ENCODE measurements around the gene ARSG.
"Not testable (repeated sequence)": the region's sequence is repeated elsewhere in the genome, so short reads cannot be mapped to it uniquely, and the experiment has no call there.

Gene ARSG

DNA sequence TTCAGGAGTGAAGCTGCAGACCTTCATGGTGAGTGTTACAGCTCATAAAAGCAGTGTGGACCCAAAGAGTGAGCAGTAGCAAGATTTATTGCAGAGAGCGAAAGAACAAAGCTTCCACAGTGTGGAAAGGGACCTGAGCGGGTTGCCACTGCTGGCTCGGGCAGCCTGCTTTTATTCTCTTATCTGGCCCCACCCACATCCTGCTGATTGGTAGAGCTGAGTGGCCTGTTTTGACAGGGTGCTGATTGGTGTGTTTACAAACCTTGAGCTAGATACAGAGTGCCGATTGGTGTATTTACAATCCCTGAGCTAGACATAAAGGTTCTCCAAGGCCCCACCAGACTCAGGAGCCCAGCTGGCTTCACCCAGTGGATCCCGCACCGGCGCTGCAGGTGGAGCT is 17.2 kb downstream of the ARSG start:
- H3K4me1 ChIP-seq (ENCODE audit: control insufficient read depth in 1 of 2, insufficient read depth in 2 of 2, low read length in 2 of 2); H3K27ac ChIP-seq (ENCODE audit: low read length); H3K4me3 ChIP-seq (ENCODE audit: low read depth in 1 of 2, low read length in 2 of 2); H3K36me3 ChIP-seq (ENCODE audit: control insufficient read depth in 1 of 2, insufficient read depth in 2 of 2, low read length in 2 of 2); H3K27me3 ChIP-seq (ENCODE audit: low read depth, low read length); H3K9me3 ChIP-seq (ENCODE audit: control insufficient read depth in 1 of 2, low read length in 2 of 2): not testable (repeated sequence)

DNA sequence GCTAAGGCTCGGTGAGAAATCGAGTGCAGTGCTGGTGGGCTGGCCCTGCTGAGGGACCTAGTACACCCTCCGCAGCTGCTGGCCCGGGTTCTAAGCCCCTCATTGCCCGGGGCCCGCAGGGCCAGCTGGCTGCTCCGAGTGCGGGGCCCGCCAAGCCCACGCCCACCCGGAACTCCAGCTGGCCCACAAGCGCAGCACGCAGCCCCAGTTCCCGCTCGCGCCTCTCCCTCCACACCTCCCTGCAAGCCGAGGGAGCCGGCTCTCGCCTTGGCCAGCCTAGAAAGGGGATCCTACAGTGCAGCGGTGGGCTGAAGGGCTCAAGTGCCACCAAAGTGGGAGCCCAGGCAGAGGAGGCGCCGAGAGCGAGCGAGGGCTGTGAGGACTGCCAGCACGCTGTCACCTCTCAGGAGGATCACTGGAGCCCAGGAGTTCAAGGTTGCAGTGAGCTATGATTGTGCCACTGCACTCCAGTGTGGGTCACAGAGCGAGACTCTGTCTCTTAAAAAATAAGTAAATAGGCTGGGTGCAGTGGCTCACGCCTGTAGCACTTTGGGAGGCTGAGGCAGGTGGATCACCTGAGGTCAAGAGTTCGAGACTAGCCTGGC is 17.9 kb downstream of the ARSG start:
- not testable (repeated sequence) for H3K9me3 ChIP-seq (ENCODE audit: control insufficient read depth in 1 of 2, low read length in 2 of 2); H3K36me3 ChIP-seq (ENCODE audit: control insufficient read depth in 1 of 2, insufficient read depth in 2 of 2, low read length in 2 of 2); H3K27ac ChIP-seq (ENCODE audit: low read length); H3K4me1 ChIP-seq (ENCODE audit: control insufficient read depth in 1 of 2, insufficient read depth in 2 of 2, low read length in 2 of 2); H3K4me3 ChIP-seq (ENCODE audit: low read depth in 1 of 2, low read length in 2 of 2); H3K27me3 ChIP-seq (ENCODE audit: low read depth, low read length)

DNA sequence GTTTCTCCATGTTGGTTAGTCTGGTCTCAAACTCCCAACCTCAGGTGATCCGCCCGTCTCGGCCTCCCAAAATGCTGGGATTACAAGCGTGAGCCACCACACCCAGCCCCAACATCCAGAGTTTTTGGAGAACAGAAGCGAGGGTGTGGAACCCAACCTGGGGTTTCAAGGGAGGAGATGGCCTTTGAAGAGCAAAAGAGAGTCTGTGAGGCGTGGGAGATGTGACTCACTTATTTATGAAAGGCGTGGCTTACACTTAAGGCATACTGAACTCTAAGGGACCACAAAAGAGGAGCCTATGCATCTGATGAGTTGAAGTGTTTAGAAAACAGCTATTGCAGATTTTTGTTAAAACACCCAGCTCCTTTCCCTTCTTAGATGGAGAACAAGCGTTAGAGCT is 18.9 kb downstream of the ARSG start:
- Histone ChIP-seq H3K9me3 (ENCODE audit: control insufficient read depth in 1 of 2, low read length in 2 of 2) (no peaks in the 10 kb centered on the region), H3K4me1 (ENCODE audit: control insufficient read depth in 1 of 2, insufficient read depth in 2 of 2, low read length in 2 of 2) (no peaks in the 10 kb centered on the region), H3K36me3 (ENCODE audit: control insufficient read depth in 1 of 2, insufficient read depth in 2 of 2, low read length in 2 of 2) (no peaks in the 10 kb centered on the region), H3K4me3 (ENCODE audit: low read depth in 1 of 2, low read length in 2 of 2) (no peak overlapping the region), H3K27ac (ENCODE audit: low read length) (no peak overlapping the region), H3K27me3 (ENCODE audit: low read depth, low read length) (no peaks in the 10 kb centered on the region)

DNA sequence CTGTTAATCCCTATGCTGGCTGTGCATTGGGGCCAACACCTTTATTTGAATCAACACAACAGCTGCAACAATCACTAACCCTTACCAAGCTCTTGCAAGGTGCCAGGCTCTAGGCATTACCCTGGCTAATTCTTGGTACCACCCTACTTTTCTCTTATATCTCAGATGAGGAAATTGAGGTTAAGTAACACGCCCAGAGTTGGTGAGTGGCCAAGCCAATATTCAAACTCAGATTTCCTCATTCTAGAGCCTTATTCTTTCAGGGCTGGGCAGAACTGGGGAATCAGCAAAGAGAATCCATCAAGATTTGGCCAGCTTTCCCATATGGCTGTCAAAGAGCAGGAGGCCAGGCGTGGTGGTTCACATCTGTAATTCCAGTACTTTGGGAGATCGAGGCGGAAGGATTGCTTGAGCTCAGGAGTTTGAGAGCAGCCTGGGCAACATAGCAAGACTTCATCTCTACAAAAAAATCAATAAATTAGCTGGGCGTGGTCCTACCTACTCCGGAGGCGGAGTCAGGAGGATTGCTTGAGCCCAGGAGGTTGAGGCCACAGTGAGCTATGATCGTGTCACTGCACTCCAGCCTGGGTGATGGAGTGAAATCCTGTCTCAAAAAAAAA is 23.7 kb downstream of the ARSG start:
- H3K27ac ChIP-seq (ENCODE audit: low read length): no peak overlapping the region

DNA sequence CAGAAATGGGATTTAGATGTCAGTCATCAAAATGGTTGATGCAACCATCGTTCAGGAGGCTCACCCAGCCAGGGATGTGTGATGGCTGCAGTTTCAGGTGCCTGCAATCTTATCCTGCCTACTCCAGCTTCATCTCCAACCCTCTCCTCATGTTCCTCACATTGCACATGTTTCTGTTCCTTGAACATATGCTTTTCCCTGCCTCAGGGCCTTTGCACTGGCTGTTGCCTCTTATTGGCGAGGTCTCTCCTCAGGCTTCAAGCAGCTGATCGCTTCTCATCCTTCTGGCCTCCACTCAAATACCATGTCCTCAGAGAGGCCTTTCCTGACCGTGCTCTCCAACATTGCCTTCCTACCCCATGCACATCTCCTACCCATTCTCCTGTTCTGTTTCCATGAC is 24.6 kb downstream of the ARSG start:
- H3K27me3 ChIP-seq (ENCODE audit: low read depth, low read length): no peaks in the 10 kb centered on the region
- no peaks in the 10 kb centered on the region for H3K9me3 ChIP-seq (ENCODE audit: control insufficient read depth in 1 of 2, low read length in 2 of 2)
- H3K4me3 ChIP-seq (ENCODE audit: low read depth in 1 of 2, low read length in 2 of 2): no peak overlapping the region
- H3K36me3 ChIP-seq (ENCODE audit: control insufficient read depth in 1 of 2, insufficient read depth in 2 of 2, low read length in 2 of 2): no peaks in the 10 kb centered on the region
- H3K4me1 ChIP-seq (ENCODE audit: control insufficient read depth in 1 of 2, insufficient read depth in 2 of 2, low read length in 2 of 2): no peaks in the 10 kb centered on the region
- H3K27ac ChIP-seq (ENCODE audit: low read length): no peak overlapping the region

More for the DNA sequence above, 23.7 kb downstream of the ARSG start:
- Histone ChIP-seq H3K27me3 (ENCODE audit: low read depth, low read length) (no peaks in the 10 kb centered on the region), H3K4me3 (ENCODE audit: low read depth in 1 of 2, low read length in 2 of 2) (no peak overlapping the region), H3K36me3 (ENCODE audit: control insufficient read depth in 1 of 2, insufficient read depth in 2 of 2, low read length in 2 of 2) (no peaks in the 10 kb centered on the region), H3K9me3 (ENCODE audit: control insufficient read depth in 1 of 2, low read length in 2 of 2) (no peaks in the 10 kb centered on the region), H3K4me1 (ENCODE audit: control insufficient read depth in 1 of 2, insufficient read depth in 2 of 2, low read length in 2 of 2) (no peaks in the 10 kb centered on the region)

DNA sequence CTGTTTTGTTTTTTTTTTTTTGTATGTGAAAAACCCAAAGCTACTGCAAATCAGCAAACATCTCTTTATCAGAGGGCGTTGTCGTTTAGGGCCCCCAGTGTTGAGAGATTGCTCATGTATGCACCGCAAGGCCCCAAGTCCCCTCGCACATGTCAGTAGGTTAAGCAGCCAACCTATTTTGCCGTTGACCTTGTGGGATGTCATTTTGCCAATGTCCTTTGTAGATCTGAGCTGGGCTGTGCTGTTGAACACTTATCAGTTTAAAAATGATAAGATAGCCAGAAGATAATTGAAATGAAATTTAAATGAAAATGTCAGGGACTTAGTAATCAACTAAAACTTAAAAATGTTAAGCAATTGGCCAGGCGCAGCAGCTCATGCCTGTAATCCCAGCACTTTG is 26.2 kb downstream of the ARSG start:
- Histone ChIP-seq H3K9me3 (ENCODE audit: control insufficient read depth in 1 of 2, low read length in 2 of 2) (no peaks in the 10 kb centered on the region), H3K4me3 (ENCODE audit: low read depth in 1 of 2, low read length in 2 of 2) (no peak overlapping the region), H3K36me3 (ENCODE audit: control insufficient read depth in 1 of 2, insufficient read depth in 2 of 2, low read length in 2 of 2) (no peaks in the 10 kb centered on the region), H3K27ac (ENCODE audit: low read length) (no peak overlapping the region), H3K27me3 (ENCODE audit: low read depth, low read length) (no peaks in the 10 kb centered on the region), H3K4me1 (ENCODE audit: control insufficient read depth in 1 of 2, insufficient read depth in 2 of 2, low read length in 2 of 2) (no peaks in the 10 kb centered on the region)

DNA sequence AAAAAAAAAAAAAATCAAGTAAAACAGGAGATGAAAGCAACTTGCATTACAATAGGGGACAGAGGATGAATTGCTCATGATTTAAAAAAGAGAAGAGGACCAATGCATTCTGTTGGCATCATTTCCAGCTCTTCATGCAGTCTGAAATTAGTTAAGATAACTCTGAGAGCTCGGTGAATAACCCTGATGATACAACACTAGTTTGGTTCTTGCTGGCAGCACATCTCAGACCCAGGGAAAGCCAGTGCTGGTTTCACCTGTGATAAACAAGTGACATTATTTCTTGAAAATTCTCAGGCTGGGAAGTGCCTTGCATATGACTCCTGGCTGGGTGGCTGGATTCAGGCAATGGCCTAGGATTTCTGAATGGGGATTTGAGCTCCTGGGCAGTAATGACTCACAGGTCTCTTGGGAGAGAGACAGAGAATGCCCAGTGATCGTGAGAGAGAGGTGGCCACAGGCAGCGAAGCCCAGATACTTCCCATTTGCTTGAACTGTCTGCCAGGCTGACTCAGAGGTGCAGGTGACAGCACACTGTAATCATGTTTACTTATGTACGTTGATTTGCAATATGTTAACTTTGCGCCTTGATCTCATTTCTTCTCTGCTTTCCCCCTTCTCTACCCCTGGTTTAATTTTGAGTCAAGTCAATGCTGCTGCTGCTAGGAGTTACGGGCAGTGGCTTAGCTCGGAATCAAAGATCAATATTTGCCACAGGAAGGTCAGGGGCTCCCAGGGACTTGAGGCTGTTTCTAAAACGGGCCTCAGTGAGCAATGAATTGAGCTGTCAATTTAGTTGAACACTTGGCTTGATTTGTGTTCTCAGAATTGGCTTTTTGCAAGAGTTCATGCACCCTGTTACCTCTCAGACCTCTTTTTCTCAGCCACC is 27.1 kb downstream of the ARSG start:
- H3K27me3 ChIP-seq (ENCODE audit: low read depth, low read length): no peaks in the 10 kb centered on the region
- no peak overlapping the region for H3K27ac ChIP-seq (ENCODE audit: low read length)
- no peak overlapping the region for H3K4me3 ChIP-seq (ENCODE audit: low read depth in 1 of 2, low read length in 2 of 2)
- no peaks in the 10 kb centered on the region for H3K36me3 ChIP-seq (ENCODE audit: control insufficient read depth in 1 of 2, insufficient read depth in 2 of 2, low read length in 2 of 2)
- H3K4me1 ChIP-seq (ENCODE audit: control insufficient read depth in 1 of 2, insufficient read depth in 2 of 2, low read length in 2 of 2): no peaks in the 10 kb centered on the region
- H3K9me3 ChIP-seq (ENCODE audit: control insufficient read depth in 1 of 2, low read length in 2 of 2): no peaks in the 10 kb centered on the region

DNA sequence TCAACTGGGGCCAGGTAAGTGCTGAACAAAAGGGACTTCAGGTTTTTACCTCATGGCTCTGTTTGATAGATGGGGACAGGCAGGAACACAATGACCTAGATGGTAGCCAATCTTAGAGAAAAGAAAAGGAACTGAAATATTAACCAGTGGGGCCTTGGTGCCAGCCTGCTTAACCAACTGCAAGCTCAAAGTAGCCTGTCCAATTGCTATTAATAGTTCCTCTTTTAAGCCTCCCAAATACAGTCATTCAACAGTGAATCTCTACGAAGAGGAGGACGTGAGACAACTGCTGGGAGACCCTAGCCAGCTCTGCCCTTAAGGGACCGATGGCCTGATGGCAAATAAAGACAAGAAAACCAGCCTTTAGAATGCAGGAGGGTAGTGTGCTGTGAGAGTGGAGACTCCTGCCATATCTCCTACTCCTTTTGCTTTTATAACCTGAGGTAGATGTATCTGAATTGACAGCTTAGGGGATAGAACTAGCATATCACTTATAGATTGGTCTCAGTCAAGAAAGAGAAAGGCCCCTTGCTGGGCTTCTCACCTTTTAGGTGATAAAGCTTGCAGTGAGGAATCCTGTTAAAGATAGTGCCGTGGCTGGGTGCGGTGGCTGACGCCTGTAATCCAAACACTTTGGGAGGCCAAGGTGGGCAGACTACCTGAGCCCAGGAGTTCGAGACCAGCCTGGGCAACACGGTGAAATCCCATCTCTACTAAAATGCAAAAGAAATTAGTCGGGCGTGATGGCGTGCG is 28.3 kb downstream of the ARSG start:
- Histone ChIP-seq H3K27me3 (ENCODE audit: low read depth, low read length) (no peaks in the 10 kb centered on the region), H3K27ac (ENCODE audit: low read length) (no peak overlapping the region), H3K36me3 (ENCODE audit: control insufficient read depth in 1 of 2, insufficient read depth in 2 of 2, low read length in 2 of 2) (no peaks in the 10 kb centered on the region), H3K4me1 (ENCODE audit: control insufficient read depth in 1 of 2, insufficient read depth in 2 of 2, low read length in 2 of 2) (no peaks in the 10 kb centered on the region), H3K9me3 (ENCODE audit: control insufficient read depth in 1 of 2, low read length in 2 of 2) (no peaks in the 10 kb centered on the region), H3K4me3 (ENCODE audit: low read depth in 1 of 2, low read length in 2 of 2) (no peak overlapping the region)

DNA sequence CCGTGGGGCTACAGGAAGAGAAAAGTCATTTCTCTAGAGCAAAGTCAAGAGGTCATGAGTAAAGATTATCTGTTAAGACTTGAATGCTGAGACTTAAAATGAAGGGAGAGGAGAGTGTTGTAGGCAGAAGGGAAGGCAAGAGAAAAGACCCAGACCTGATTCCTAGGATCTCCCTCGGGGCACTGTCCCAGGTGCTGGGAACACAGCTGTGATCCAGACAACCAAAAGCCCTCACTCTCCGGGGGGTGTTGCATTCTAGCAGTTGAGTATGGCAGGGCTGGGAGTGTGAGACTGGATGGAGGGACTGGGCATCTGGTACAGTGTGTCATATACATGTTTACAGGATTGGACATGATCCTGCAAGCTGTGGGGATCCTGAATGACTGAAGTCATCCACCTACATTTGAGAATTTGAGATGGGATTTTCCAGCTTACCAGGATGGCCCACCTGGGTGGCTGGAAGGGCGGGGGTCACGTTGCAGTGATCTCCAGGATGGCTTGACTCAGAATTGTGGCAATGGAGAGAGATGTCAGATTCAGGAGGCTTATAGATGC is 29.1 kb downstream of the ARSG start:
- no peak overlapping the region for H3K4me3 ChIP-seq (ENCODE audit: low read depth in 1 of 2, low read length in 2 of 2)
- H3K36me3 ChIP-seq (ENCODE audit: control insufficient read depth in 1 of 2, insufficient read depth in 2 of 2, low read length in 2 of 2): no peaks in the 10 kb centered on the region
- no peak overlapping the region for H3K27ac ChIP-seq (ENCODE audit: low read length)
- no peaks in the 10 kb centered on the region for H3K4me1 ChIP-seq (ENCODE audit: control insufficient read depth in 1 of 2, insufficient read depth in 2 of 2, low read length in 2 of 2)
- H3K27me3 ChIP-seq (ENCODE audit: low read depth, low read length): no peaks in the 10 kb centered on the region
- no peaks in the 10 kb centered on the region for H3K9me3 ChIP-seq (ENCODE audit: control insufficient read depth in 1 of 2, low read length in 2 of 2)

DNA sequence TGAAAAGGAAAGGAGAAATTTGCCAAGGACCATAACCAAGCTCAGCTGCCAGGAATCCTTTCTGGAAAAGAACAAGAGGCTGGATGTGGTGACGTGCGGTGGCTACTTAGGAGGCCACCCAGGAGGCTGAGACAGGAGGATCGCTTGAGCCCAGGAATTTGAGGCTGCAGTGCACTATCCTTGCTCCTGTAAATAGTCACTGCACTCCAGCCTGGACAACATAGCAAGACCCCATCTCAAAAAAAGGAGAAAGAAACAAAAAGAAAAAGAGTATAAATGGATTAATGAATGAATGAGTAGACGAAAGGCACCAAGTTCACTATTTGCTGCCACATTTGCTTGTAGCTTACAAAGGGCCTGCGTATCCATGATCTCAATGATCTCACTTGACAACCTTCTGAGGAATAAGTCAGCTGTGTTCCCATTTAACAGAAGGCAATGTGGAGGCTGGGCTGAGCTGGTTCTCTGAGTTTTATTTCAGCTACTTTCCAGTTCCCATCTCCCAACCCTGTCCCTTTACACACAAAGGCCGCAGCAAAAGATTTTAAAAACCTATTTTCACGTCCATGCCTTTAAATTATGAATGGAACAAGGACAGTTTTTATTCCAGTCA is 29.8 kb downstream of the ARSG start:
- Histone ChIP-seq H3K27me3 (ENCODE audit: low read depth, low read length) (no peaks in the 10 kb centered on the region), H3K4me3 (ENCODE audit: low read depth in 1 of 2, low read length in 2 of 2) (no peak overlapping the region), H3K9me3 (ENCODE audit: control insufficient read depth in 1 of 2, low read length in 2 of 2) (no peaks in the 10 kb centered on the region), H3K36me3 (ENCODE audit: control insufficient read depth in 1 of 2, insufficient read depth in 2 of 2, low read length in 2 of 2) (no peaks in the 10 kb centered on the region), H3K27ac (ENCODE audit: low read length) (no peak overlapping the region), H3K4me1 (ENCODE audit: control insufficient read depth in 1 of 2, insufficient read depth in 2 of 2, low read length in 2 of 2) (no peaks in the 10 kb centered on the region)

DNA sequence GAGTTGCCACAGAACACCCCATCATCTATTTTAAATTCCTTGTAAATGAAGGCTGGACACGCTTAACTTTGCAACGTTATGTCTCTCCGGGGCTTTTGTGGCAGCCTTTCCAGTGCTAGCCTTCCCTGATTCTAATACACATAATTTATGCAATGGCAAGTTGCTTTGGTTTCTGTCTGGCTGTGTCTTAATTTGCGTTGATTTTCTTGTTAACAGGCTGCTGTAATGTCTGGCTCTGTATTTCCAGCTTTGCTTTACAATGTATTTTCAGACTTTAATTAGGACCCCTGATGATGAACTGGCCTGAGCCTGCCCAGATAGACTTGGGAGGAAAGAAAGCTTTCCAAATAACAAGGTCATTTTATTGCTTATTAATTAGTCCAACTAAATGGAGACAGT is 30.3 kb downstream of the ARSG start:
- H3K9me3 ChIP-seq (ENCODE audit: control insufficient read depth in 1 of 2, low read length in 2 of 2): no peaks in the 10 kb centered on the region
- H3K27ac ChIP-seq (ENCODE audit: low read length): no peak overlapping the region
- no peak overlapping the region for H3K4me3 ChIP-seq (ENCODE audit: low read depth in 1 of 2, low read length in 2 of 2)
- H3K27me3 ChIP-seq (ENCODE audit: low read depth, low read length): no peaks in the 10 kb centered on the region
- no peaks in the 10 kb centered on the region for H3K4me1 ChIP-seq (ENCODE audit: control insufficient read depth in 1 of 2, insufficient read depth in 2 of 2, low read length in 2 of 2)
- no peaks in the 10 kb centered on the region for H3K36me3 ChIP-seq (ENCODE audit: control insufficient read depth in 1 of 2, insufficient read depth in 2 of 2, low read length in 2 of 2)
